WTC11 (cell line): ENCODE measurements around the gene OTUB1. TPM values are rescaled to one million over a fixed set of nuclear protein-coding genes. Genes with fewer than 3 reads are reported as not detected.

Experiments
- ATAC-seq: fragments of 200-7000 bp; cut with Tn5 transposase; 2 replicates; pipeline ENCODE4 v1.10.0; 2021; ENCODE audit warnings: mild to moderate bottlenecking, moderate library complexity
- CTCF ChIA-PET: fragments of 300-600 bp; sonication (Branson Sonifier 250); formaldehyde crosslinking; loops from one replicate; lab custom pipeline; 2021; ENCODE audit warnings: antibody characterized with exemption; lab: Charles Lee
- POLR2A ChIA-PET: fragments of 350-600 bp; sonication (Branson Sonifier 250); formaldehyde crosslinking; loops from one replicate; lab custom pipeline; 2021; ENCODE audit warnings: antibody characterized with exemption; lab: Charles Lee
- DNase-seq: peaks from one replicate; pipeline ENCODE4 v3.0.0; 2021; ENCODE audit warnings: low spot score
- H3K27ac Mint-ChIP-seq: 2 replicates; pipeline ENCODE4 v1.8.0; 2021; ENCODE audit warnings: mixed read lengths
- H3K27me3 Mint-ChIP-seq: 2 replicates; pipeline ENCODE4 v1.8.0; 2021; ENCODE audit warnings: low read depth, mild to moderate bottlenecking, moderate library complexity, mixed read lengths
- H3K36me3 Mint-ChIP-seq: 2 replicates; pipeline ENCODE4 v1.8.0; 2021; ENCODE audit warnings: mixed read lengths
- H3K4me1 Mint-ChIP-seq: 2 replicates; pipeline ENCODE4 v1.8.0; 2022; ENCODE audit warnings: mixed read lengths
- H3K4me3 Mint-ChIP-seq: 2 replicates; pipeline ENCODE4 v1.8.0; 2021; ENCODE audit warnings: mild to moderate bottlenecking, moderate library complexity, mixed read lengths
- H3K9me3 Mint-ChIP-seq: 2 replicates; pipeline ENCODE4 v1.8.0; 2021; ENCODE audit warnings: mixed read lengths
- ATF1 ChIP-seq: sonication (generic); formaldehyde crosslinking; IDR thresholded peaks from 2 replicates; pipeline ENCODE4 v1.8.1; 2023; ENCODE audit warnings: mild to moderate bottlenecking, moderate library complexity, missing genetic modification reagents
- EMX1 ChIP-seq: fragments of 250-450 bp; sonication (Bioruptor Pico); IDR thresholded peaks from 2 replicates; pipeline ENCODE4 v1.8.0; 2021; ENCODE audit warnings: mild to moderate bottlenecking
- FOXK1 ChIP-seq: sonication (generic); formaldehyde crosslinking; IDR thresholded peaks from 2 replicates; pipeline ENCODE4 v1.8.0; 2022; ENCODE audit warnings: mild to moderate bottlenecking, moderate library complexity, missing genetic modification reagents
- FOXP1 ChIP-seq: sonication (generic); formaldehyde crosslinking; IDR thresholded peaks from 2 replicates; pipeline ENCODE4 v1.8.0; 2022; ENCODE audit warnings: missing genetic modification reagents, mild to moderate bottlenecking, moderate library complexity, borderline replicate concordance
- IRF2 ChIP-seq: sonication (generic); formaldehyde crosslinking; IDR thresholded peaks from 2 replicates; pipeline ENCODE4 v1.8.0; 2022; ENCODE audit warnings: low read depth, missing genetic modification reagents, borderline replicate concordance
- NFYB ChIP-seq: sonication (generic); formaldehyde crosslinking; conservative IDR thresholded peaks from 2 replicates; pipeline ENCODE4 v1.8.0; 2022; ENCODE audit warnings: low read depth, missing genetic modification reagents
- NR3C1 ChIP-seq: sonication (generic); formaldehyde crosslinking; conservative IDR thresholded peaks from 2 replicates; pipeline ENCODE4 v1.8.1; 2023; ENCODE audit warnings: low read depth, mild to moderate bottlenecking, missing genetic modification reagents
- ZNF219 ChIP-seq: sonication (generic); formaldehyde crosslinking; IDR thresholded peaks from 2 replicates; pipeline ENCODE4 v1.8.0; 2023; ENCODE audit warnings: missing genetic modification reagents, mild to moderate bottlenecking, borderline replicate concordance
- ZNF263 ChIP-seq: sonication (generic); formaldehyde crosslinking; IDR thresholded peaks from 2 replicates; pipeline ENCODE4 v1.8.1; 2022; ENCODE audit warnings: low read depth, mild to moderate bottlenecking, moderate library complexity, missing genetic modification reagents
- total RNA-seq: library from RNA; stranded (reverse); gene quantifications from 3 replicates; pipeline ENCODE4 v1.2.3, GENCODE V29; 2021
- TF ChIP-seq, protein P1 (sequence below): fragments of 250-450 bp; sonication (Bioruptor Pico); IDR thresholded peaks from 2 replicates; pipeline ENCODE4 v2.1.2; 2022; ENCODE audit warnings: mild to moderate bottlenecking, moderate library complexity
- TF ChIP-seq, protein P2 (sequence below): sonication (generic); formaldehyde crosslinking; IDR thresholded peaks from 2 replicates; pipeline ENCODE4 v1.8.0; 2022; ENCODE audit warnings: mild to moderate bottlenecking, missing genetic modification reagents
- TF ChIP-seq, protein P3 (sequence below): sonication (generic); formaldehyde crosslinking; IDR thresholded peaks from 2 replicates; pipeline ENCODE4 v1.8.1; 2022; ENCODE audit warnings: low read depth, mild to moderate bottlenecking, moderate library complexity, missing genetic modification reagents, borderline replicate concordance
- TF ChIP-seq, protein P4 (sequence below): fragments of 250-450 bp; sonication (Bioruptor Pico); IDR thresholded peaks from 2 replicates; pipeline ENCODE4 v1.9.0; 2021; ENCODE audit warnings: mild to moderate bottlenecking
- TF ChIP-seq, protein P5 (sequence below): sonication (generic); formaldehyde crosslinking; IDR thresholded peaks from 2 replicates; pipeline ENCODE4 v1.8.1; 2022; ENCODE audit warnings: mild to moderate bottlenecking, moderate library complexity, missing genetic modification reagents

The OTUB1 gene
- total RNA-seq, 1 experiment from 2014 or later = 112 TPM

DNA sequence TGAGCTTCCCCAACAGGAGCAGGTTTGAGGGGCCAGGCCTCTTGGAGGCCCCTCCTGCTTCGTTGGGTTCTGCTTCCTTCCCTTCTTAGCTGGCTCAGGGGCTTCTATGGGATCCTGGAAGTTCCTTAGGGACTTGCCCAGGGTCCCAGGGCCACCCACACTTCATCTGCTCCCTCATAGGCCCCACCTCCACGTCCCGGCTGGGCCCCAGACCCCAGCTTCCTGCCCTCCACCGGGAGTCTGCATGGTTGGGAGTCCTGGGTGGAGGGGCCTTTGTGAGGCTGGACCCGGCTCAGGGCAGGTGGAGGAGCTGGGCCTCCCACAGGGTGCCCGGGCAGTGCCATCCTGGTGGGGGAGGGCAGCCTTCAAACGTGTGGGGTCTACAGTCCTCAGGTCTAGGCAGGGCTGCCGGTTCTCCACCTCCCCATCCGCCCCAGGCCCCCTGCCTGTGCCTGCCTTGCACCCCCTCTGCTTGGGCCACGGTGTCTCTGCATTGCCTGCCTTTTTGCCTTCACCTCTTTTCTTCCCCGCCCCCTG is 11.6 kb downstream of the OTUB1 start (continued):
- TF ChIP-seq, protein P1, sequence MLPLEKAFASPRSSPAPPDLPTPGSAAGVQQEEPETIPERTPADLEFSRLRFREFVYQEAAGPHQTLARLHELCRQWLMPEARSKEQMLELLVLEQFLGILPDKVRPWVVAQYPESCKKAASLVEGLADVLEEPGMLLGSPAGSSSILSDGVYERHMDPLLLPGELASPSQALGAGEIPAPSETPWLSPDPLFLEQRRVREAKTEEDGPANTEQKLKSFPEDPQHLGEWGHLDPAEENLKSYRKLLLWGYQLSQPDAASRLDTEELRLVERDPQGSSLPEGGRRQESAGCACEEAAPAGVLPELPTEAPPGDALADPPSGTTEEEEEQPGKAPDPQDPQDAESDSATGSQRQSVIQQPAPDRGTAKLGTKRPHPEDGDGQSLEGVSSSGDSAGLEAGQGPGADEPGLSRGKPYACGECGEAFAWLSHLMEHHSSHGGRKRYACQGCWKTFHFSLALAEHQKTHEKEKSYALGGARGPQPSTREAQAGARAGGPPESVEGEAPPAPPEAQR = no peak
- TF ChIP-seq, protein P2, sequence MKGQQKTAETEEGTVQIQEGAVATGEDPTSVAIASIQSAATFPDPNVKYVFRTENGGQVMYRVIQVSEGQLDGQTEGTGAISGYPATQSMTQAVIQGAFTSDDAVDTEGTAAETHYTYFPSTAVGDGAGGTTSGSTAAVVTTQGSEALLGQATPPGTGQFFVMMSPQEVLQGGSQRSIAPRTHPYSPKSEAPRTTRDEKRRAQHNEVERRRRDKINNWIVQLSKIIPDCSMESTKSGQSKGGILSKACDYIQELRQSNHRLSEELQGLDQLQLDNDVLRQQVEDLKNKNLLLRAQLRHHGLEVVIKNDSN = no peak

DNA sequence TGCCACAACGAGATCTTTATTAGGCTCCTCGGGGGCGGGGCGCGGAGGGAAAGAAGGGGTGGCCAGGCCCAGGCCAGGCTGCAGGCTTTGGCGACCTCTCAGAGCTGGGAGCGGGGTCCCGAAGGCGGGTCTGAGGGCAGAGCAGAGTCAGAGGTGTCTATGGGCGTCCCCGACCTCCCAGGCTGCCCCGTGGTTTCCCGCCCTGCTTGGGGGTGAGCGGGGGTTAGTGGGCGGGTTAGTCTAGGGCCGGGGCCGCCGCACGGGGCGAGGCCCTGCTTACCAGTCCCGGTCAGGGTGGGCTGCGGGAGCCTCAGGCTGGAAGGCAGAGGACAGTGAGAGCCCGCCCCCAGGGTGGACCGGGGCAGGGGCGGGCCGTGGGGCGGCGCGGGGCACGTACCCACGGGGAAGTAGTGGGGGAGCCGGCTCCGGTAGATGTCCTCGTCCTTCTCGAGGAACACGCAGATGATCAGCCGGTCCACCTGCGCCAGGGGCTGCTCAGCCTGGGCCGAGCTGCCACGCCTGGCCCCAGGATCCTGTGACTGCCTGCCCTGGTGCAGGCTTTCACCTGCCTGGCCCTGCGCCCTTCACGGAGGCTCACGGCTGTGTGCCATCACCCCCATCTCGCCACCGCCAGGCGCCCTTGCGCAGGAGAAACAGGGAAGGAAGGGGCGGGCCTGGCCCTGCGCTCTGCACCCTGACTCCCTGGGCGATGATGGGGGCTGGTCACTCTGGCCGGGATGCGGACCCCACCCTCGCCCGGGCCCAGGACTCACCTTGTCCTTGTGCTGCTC is 12.5 kb downstream of the OTUB1 start:
- Mint-ChIP-seq H3K36me3 (peaks cover 19% of the 10 kb centered on the region), H3K4me1 (peaks cover 9% of the 10 kb centered on the region), H3K27ac (peak overlapping the region; percentile 76; the same call in 1 of the 2 replicates), H3K4me3 (peak overlapping the region; percentile 64), H3K27me3 (peaks cover 28% of the 10 kb centered on the region), H3K9me3 (no peaks in the 10 kb centered on the region)
- CTCF ChIA-PET = interaction anchor here (0.7 to 5.4 kb wide), 38 partner anchors 8 to 1075 kb away, joined by 3 to 75 read pairs (median 4); partner anchors contain the start of genes FLRT1, MARK2, PRDX5 and TRMT112
- ATAC-seq (peak; percentile 52), DNase-seq (peak; percentile 70)
- POLR2A ChIA-PET = interaction anchor here (1.0 to 1.7 kb wide), 3 partner anchors 18 to 79 kb away, joined by 3 to 4 read pairs (median 4); no protein-coding TSS in a partner anchor
- TF ChIP-seq NR3C1 (CRISPR knock-in tag) (no peak), FOXP1 (CRISPR knock-in tag) (0 out of 2 replicates have a peak, but pooled peaks have one; percentile 20), ZNF219 (CRISPR knock-in tag) (no peak), EMX1 (peak; percentile 5; the same call in 1 of the 2 replicates), FOXK1 (CRISPR knock-in tag) (0 out of 2 replicates have a peak, but pooled peaks have one; percentile 17), ZNF263 (CRISPR knock-in tag) (0 out of 2 replicates have a peak, but pooled peaks have one; percentile 40), IRF2 (CRISPR knock-in tag) (no peak), NFYB (CRISPR knock-in tag) (0 out of 2 replicates have a peak, but pooled peaks have one; percentile 4), ATF1 (CRISPR knock-in tag) (peak; percentile 44; the same call in 1 of the 2 replicates)
- TF ChIP-seq, protein P3, sequence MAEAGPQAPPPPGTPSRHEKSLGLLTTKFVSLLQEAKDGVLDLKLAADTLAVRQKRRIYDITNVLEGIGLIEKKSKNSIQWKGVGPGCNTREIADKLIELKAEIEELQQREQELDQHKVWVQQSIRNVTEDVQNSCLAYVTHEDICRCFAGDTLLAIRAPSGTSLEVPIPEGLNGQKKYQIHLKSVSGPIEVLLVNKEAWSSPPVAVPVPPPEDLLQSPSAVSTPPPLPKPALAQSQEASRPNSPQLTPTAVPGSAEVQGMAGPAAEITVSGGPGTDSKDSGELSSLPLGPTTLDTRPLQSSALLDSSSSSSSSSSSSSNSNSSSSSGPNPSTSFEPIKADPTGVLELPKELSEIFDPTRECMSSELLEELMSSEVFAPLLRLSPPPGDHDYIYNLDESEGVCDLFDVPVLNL (CRISPR knock-in tag) = 0 out of 2 replicates have a peak, but pooled peaks have one; percentile 47
- TF ChIP-seq, protein P4, sequence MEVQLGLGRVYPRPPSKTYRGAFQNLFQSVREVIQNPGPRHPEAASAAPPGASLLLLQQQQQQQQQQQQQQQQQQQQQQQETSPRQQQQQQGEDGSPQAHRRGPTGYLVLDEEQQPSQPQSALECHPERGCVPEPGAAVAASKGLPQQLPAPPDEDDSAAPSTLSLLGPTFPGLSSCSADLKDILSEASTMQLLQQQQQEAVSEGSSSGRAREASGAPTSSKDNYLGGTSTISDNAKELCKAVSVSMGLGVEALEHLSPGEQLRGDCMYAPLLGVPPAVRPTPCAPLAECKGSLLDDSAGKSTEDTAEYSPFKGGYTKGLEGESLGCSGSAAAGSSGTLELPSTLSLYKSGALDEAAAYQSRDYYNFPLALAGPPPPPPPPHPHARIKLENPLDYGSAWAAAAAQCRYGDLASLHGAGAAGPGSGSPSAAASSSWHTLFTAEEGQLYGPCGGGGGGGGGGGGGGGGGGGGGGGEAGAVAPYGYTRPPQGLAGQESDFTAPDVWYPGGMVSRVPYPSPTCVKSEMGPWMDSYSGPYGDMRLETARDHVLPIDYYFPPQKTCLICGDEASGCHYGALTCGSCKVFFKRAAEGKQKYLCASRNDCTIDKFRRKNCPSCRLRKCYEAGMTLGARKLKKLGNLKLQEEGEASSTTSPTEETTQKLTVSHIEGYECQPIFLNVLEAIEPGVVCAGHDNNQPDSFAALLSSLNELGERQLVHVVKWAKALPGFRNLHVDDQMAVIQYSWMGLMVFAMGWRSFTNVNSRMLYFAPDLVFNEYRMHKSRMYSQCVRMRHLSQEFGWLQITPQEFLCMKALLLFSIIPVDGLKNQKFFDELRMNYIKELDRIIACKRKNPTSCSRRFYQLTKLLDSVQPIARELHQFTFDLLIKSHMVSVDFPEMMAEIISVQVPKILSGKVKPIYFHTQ = no peak
- TF ChIP-seq, protein P5, sequence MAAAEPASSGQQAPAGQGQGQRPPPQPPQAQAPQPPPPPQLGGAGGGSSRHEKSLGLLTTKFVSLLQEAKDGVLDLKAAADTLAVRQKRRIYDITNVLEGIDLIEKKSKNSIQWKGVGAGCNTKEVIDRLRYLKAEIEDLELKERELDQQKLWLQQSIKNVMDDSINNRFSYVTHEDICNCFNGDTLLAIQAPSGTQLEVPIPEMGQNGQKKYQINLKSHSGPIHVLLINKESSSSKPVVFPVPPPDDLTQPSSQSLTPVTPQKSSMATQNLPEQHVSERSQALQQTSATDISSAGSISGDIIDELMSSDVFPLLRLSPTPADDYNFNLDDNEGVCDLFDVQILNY (CRISPR knock-in tag) = no peak; the same call in 1 of the 2 replicates
